Stimulated activated effector memory CD8-positive, alpha-beta T cell treated with anti-CD3 and anti-CD28 coated beads, Interleukin-12 subunit alpha, Interleukin-12 subunit beta, amount 100 ng/mL, for 72 hours (primary cell): Measurements from ENCODE around the gene ARHGAP23.

Experiments
- ATAC-seq: fragments of 150-1000 bp; cut with Tn5 transposase; 2 replicates; pipeline ENCODE4 v1.10.0; 2021
- DNase-seq, 2 donors: peaks; one replicate each; pipeline ENCODE4 v3.0.0; 2021 to 2022; ENCODE audit warnings: low spot score in 2 of 2
- H3K27ac Mint-ChIP-seq: one replicate; pipeline ENCODE4 v1.8.0; 2022; ENCODE audit warnings: mild to moderate bottlenecking, mixed read lengths
- H3K36me3 Mint-ChIP-seq: one replicate; pipeline ENCODE4 v1.8.0; 2022; ENCODE audit warnings: mild to moderate bottlenecking, mixed read lengths
- H3K4me1 Mint-ChIP-seq: one replicate; pipeline ENCODE4 v1.8.0; 2022; ENCODE audit warnings: mixed read lengths
- H3K4me3 Mint-ChIP-seq: one replicate; pipeline ENCODE4 v1.8.0; 2022; ENCODE audit warnings: mild to moderate bottlenecking, mixed read lengths
- H3K9me3 Mint-ChIP-seq: one replicate; pipeline ENCODE4 v1.8.0; 2022; ENCODE audit warnings: mixed read lengths

Gene ARHGAP23

GRCh38 chr17:38447502-38448085 lies 19.3 kb downstream of the ARHGAP23 start:
- Mint-ChIP-seq H3K4me3 (no peak overlapping the region), H3K36me3 (no peaks in the 10 kb centered on the region), H3K27ac (no peak overlapping the region), H3K4me1 (peaks cover 4% of the 10 kb centered on the region), H3K9me3 (no peaks in the 10 kb centered on the region)
- ATAC-seq = no peak
- no peak for DNase-seq

- ATAC-seq = peak; percentile 65
- DNase-seq = no peak
- Mint-ChIP-seq H3K27ac (no peak overlapping the region), H3K36me3 (no peaks in the 10 kb centered on the region), H3K9me3 (no peaks in the 10 kb centered on the region), H3K4me1 (peaks cover 9% of the 10 kb centered on the region), H3K4me3 (no peak overlapping the region)
Measured at GRCh38 chr17:38448208-38448771, 20.0 kb downstream of the ARHGAP23 start.

- Mint-ChIP-seq H3K36me3 (no peaks in the 10 kb centered on the region), H3K4me1 (peaks cover 12% of the 10 kb centered on the region), H3K27ac (no peak overlapping the region), H3K9me3 (no peaks in the 10 kb centered on the region), H3K4me3 (no peak overlapping the region)
- DNase-seq = no peak
- no peak for ATAC-seq
Measured at GRCh38 chr17:38449364-38449763, 21.1 kb downstream of the ARHGAP23 start.

GRCh38 chr17:38450557-38451029 lies 22.3 kb downstream of the ARHGAP23 start:
- no peak for ATAC-seq
- Mint-ChIP-seq H3K36me3 (no peaks in the 10 kb centered on the region), H3K27ac (no peak overlapping the region), H3K9me3 (no peaks in the 10 kb centered on the region), H3K4me1 (peaks cover 21% of the 10 kb centered on the region), H3K4me3 (no peak overlapping the region)
- no peak for DNase-seq

GRCh38 chr17:38451030-38451839 lies 23.0 kb downstream of the ARHGAP23 start:
- Mint-ChIP-seq H3K4me1 (peaks cover 21% of the 10 kb centered on the region), H3K27ac (no peak overlapping the region), H3K36me3 (no peaks in the 10 kb centered on the region), H3K9me3 (no peaks in the 10 kb centered on the region), H3K4me3 (no peak overlapping the region)
- ATAC-seq (no peak), DNase-seq (no peak)

- no peak overlapping the region for H3K27ac Mint-ChIP-seq
- no peak overlapping the region for H3K4me3 Mint-ChIP-seq
- H3K9me3 Mint-ChIP-seq = no peaks in the 10 kb centered on the region
- DNase-seq (no peak), ATAC-seq (no peak)
- H3K36me3 Mint-ChIP-seq = no peaks in the 10 kb centered on the region
- H3K4me1 Mint-ChIP-seq = peaks cover 21% of the 10 kb centered on the region
Measured at GRCh38 chr17:38451840-38452529, 23.7 kb downstream of the ARHGAP23 start.

GRCh38 chr17:38452719-38453118 lies 24.5 kb downstream of the ARHGAP23 start:
- Mint-ChIP-seq H3K4me3 (peak overlapping the region; percentile 43), H3K27ac (no peak overlapping the region), H3K4me1 (peaks cover 21% of the 10 kb centered on the region), H3K36me3 (no peaks in the 10 kb centered on the region), H3K9me3 (no peaks in the 10 kb centered on the region)
- no peak for ATAC-seq
- DNase-seq = no peak

- Mint-ChIP-seq H3K36me3 (no peaks in the 10 kb centered on the region), H3K4me1 (peaks cover 21% of the 10 kb centered on the region), H3K4me3 (no peak overlapping the region), H3K9me3 (no peaks in the 10 kb centered on the region), H3K27ac (no peak overlapping the region)
- DNase-seq = no peak
- ATAC-seq = peak; percentile 3
Measured at GRCh38 chr17:38453951-38454421, 25.7 kb downstream of the ARHGAP23 start.

- H3K36me3 Mint-ChIP-seq = no peaks in the 10 kb centered on the region
- H3K4me3 Mint-ChIP-seq = no peak overlapping the region
- H3K27ac Mint-ChIP-seq = no peak overlapping the region
- peaks cover 21% of the 10 kb centered on the region for H3K4me1 Mint-ChIP-seq
- DNase-seq (no peak), ATAC-seq (no peak)
- H3K9me3 Mint-ChIP-seq = no peaks in the 10 kb centered on the region
Measured at GRCh38 chr17:38454532-38454931, 26.3 kb downstream of the ARHGAP23 start.

GRCh38 chr17:38455288-38455915 lies 27.1 kb downstream of the ARHGAP23 start:
- Mint-ChIP-seq H3K4me1 (peaks cover 21% of the 10 kb centered on the region), H3K27ac (no peak overlapping the region), H3K4me3 (no peak overlapping the region), H3K36me3 (no peaks in the 10 kb centered on the region), H3K9me3 (no peaks in the 10 kb centered on the region)
- DNase-seq (no peak), ATAC-seq (no peak)

GRCh38 chr17:38456031-38456815 lies 28.0 kb downstream of the ARHGAP23 start:
- ATAC-seq = no peak
- DNase-seq = no peak
- Mint-ChIP-seq H3K9me3 (no peaks in the 10 kb centered on the region), H3K4me3 (no peak overlapping the region), H3K4me1 (peaks cover 21% of the 10 kb centered on the region), H3K36me3 (no peaks in the 10 kb centered on the region), H3K27ac (no peak overlapping the region)

- ATAC-seq (no peak), DNase-seq (no peak)
- H3K4me3 Mint-ChIP-seq = no peak overlapping the region
- no peak overlapping the region for H3K27ac Mint-ChIP-seq
- no peaks in the 10 kb centered on the region for H3K36me3 Mint-ChIP-seq
- H3K4me1 Mint-ChIP-seq = peaks cover 17% of the 10 kb centered on the region
- H3K9me3 Mint-ChIP-seq = no peaks in the 10 kb centered on the region
Measured at GRCh38 chr17:38457577-38458371, 29.5 kb downstream of the ARHGAP23 start.

- Mint-ChIP-seq H3K36me3 (no peaks in the 10 kb centered on the region), H3K27ac (no peak overlapping the region), H3K9me3 (no peaks in the 10 kb centered on the region), H3K4me1 (peaks cover 10% of the 10 kb centered on the region), H3K4me3 (no peak overlapping the region)
- DNase-seq (no peak), ATAC-seq (no peak)
Measured at GRCh38 chr17:38458521-38458920, 30.3 kb downstream of the ARHGAP23 start.

- Mint-ChIP-seq H3K4me1 (peaks cover 8% of the 10 kb centered on the region), H3K4me3 (no peak overlapping the region), H3K27ac (no peak overlapping the region), H3K9me3 (no peaks in the 10 kb centered on the region), H3K36me3 (no peaks in the 10 kb centered on the region)
- ATAC-seq (no peak), DNase-seq (no peak)
Measured at GRCh38 chr17:38459567-38459966, 31.3 kb downstream of the ARHGAP23 start.
